ENCODE measurements around the gene SPEF2. TPM values are rescaled to one million over a fixed set of nuclear protein-coding genes. Genes with fewer than 3 reads are reported as not detected.

Gene SPEF2
- total RNA-seq, 1 donor from 2014 or later, result 9.9 TPM

DNA sequence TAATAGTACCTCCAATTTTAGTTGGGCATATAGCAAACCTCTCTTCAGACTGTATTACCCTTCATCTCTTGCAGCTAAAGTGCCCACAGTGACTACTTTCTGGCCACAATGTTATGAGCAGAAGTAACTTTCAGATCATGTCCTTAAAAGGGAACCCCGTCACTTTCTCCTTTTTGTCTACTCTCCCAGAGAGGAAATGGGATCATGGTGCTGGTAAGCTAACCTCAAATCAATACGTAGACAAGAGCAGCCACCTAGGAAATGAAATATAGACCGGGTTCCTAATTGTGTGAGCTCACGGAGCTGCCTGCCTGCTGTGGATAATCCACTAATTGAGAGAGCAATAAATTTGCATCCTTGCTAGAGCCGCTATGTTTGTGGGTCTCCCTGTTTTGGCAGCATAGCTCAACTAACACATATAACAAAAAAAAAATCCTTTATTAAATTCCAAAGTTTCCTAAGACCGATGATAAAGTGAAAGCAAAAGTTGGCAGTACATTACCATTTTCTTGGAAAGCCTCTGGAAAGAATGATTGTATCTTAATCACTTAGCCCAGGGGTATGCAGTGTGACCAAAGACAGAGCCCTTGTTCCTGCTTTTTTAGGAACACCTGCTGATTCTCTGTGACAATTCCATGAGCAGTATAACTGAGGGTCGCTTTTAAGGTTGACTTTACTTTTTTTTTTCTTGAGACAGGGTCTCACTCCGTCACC, 233.5 kb downstream of the SPEF2 start:
- H3K4me3 ChIP-seq, result peak overlapping the region; percentile 23
- no peaks in the 10 kb centered on the region for H3K36me3 ChIP-seq
- DNase-seq, result no peak
- H3K27me3 ChIP-seq, result no peaks in the 10 kb centered on the region
- TF ChIP-seq, protein P1, sequence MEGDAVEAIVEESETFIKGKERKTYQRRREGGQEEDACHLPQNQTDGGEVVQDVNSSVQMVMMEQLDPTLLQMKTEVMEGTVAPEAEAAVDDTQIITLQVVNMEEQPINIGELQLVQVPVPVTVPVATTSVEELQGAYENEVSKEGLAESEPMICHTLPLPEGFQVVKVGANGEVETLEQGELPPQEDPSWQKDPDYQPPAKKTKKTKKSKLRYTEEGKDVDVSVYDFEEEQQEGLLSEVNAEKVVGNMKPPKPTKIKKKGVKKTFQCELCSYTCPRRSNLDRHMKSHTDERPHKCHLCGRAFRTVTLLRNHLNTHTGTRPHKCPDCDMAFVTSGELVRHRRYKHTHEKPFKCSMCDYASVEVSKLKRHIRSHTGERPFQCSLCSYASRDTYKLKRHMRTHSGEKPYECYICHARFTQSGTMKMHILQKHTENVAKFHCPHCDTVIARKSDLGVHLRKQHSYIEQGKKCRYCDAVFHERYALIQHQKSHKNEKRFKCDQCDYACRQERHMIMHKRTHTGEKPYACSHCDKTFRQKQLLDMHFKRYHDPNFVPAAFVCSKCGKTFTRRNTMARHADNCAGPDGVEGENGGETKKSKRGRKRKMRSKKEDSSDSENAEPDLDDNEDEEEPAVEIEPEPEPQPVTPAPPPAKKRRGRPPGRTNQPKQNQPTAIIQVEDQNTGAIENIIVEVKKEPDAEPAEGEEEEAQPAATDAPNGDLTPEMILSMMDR (IDR thresholded peaks at IDR 0.05), result no peak
- intact Hi-C loops (cut with DNase I), result no loop called here
- peak overlapping the region; percentile 32 for H3K27ac ChIP-seq
- ATAC-seq, result no peak
- peaks cover 3% of the 10 kb centered on the region for H3K4me1 ChIP-seq
- no peaks in the 10 kb centered on the region for H3K9me3 ChIP-seq

DNA sequence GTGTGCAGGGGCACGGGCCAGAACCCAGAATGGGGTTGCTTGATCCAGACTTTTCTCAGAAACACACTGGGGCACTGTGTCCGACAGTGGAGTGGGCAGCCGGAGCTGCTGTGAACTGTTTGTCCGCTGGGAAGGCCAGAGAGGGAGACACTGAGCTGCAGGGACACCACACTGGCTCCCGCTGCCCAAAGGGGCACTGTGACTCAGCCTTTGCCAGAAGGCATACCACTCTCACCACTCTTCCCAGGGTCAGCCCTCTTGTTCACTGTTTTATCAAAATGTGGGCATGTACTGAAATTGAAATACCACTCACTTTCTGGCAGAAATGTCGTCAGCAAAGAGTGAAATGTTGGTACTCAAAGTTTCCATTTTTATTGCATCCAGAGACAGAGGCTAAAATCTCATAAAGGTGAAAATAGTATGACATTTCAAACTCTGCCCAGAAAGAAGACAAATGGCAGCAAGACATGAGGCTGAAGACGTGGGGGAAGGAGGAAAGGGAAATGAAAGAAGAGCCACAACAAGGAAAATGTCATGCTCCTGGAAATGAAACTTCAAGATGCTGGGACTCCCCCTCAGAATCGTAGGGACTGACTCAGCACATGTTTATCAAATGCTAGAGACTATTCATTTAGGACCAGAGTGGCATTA, 234.5 kb downstream of the SPEF2 start:
- H3K9me3 ChIP-seq, result no peaks in the 10 kb centered on the region
- H3K27me3 ChIP-seq, result no peaks in the 10 kb centered on the region
- no peak overlapping the region for H3K4me3 ChIP-seq
- H3K36me3 ChIP-seq, result no peaks in the 10 kb centered on the region
- DNase-seq, result no peak
- TF ChIP-seq, protein P1 (IDR thresholded peaks at IDR 0.05), result no peak
- peak; percentile 42 for ATAC-seq
- H3K4me1 ChIP-seq, result peaks cover 3% of the 10 kb centered on the region
- intact Hi-C loops (cut with DNase I), result no loop called here
- H3K27ac ChIP-seq, result no peak overlapping the region

DNA sequence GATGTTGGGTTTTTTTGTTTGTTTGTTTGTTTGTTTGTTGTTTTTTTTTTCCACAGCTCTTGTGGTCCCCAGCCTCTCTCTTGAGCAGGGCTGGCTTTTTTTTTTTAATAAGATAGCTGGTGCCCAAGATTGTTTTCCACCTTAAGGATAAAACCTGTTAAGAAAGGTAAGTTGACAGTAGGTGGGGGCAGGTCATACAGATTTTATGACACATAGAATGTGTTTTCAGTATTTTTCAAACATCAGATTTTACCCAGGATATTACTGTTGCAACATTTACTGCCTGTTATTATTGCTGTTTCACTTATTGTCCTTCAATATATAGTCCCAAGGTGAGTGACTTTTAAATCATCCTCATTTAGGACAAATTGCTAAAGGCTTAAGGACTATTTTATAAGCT, 235.1 kb downstream of the SPEF2 start:
- TF ChIP-seq, protein P1 (IDR thresholded peaks at IDR 0.05), result no peak
- H3K27ac ChIP-seq, result peak overlapping the region; percentile 43
- no peaks in the 10 kb centered on the region for H3K27me3 ChIP-seq
- H3K4me1 ChIP-seq, result peaks cover 3% of the 10 kb centered on the region
- H3K4me3 ChIP-seq, result no peak overlapping the region
- no peaks in the 10 kb centered on the region for H3K36me3 ChIP-seq
- DNase-seq (no peak), ATAC-seq (no peak)
- H3K9me3 ChIP-seq, result no peaks in the 10 kb centered on the region
- intact Hi-C loops (cut with DNase I), result no loop called here

DNA sequence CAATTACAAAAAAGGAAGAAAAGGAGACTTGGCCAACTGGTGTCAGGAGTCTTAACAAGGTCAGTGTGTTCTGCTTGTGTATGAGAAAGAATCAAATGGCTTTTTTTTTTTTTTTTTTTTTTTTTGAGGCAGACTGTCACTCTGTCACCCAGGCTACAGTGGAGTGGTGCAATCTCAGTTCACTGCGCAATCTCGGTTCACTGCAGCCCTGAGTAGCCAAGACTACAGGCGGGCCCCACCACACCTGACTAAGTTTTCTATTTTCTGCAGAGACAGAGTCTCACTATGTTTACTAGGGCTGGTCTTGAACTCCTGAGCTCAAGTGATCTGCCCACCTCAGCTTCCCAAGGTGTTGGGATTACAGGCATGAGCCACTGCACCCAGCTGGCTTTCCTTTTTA, 236.0 kb downstream of the SPEF2 start:
- ATAC-seq, result peak; percentile 68
- Histone ChIP-seq H3K4me3 (no peak overlapping the region), H3K9me3 (no peaks in the 10 kb centered on the region), H3K27me3 (no peaks in the 10 kb centered on the region), H3K4me1 (peaks cover 3% of the 10 kb centered on the region), H3K36me3 (no peaks in the 10 kb centered on the region), H3K27ac (peak overlapping the region; percentile 67)
- no peak for DNase-seq
- TF ChIP-seq, protein P1 (IDR thresholded peaks at IDR 0.05), result no peak
- intact Hi-C loops (cut with DNase I), result no loop called here

DNA sequence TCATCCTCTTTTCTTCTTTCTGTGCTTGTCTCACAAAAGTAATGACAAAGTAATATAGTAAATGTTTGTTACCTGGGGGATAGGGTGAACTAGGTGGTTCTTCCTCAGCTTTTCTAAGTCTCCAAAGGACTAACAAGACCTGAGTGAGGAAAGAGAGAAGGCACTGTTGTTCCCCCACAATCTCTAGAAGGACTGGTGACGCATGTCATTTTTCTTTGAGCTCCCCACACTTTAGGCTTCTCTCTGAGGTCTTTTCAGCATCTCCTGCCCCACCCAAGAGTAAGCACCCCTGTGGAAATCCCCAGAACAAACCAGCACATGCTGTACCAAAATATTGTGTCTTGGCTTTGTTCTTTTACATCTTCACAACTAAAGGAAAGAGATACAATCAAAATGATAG, 236.6 kb downstream of the SPEF2 start:
- ATAC-seq, result peak; percentile 44
- H3K27ac ChIP-seq, result peak overlapping the region; percentile 67
- no peaks in the 10 kb centered on the region for H3K36me3 ChIP-seq
- H3K27me3 ChIP-seq, result no peaks in the 10 kb centered on the region
- peaks cover 3% of the 10 kb centered on the region for H3K4me1 ChIP-seq
- intact Hi-C loops (cut with DNase I), result no loop called here
- H3K9me3 ChIP-seq, result no peaks in the 10 kb centered on the region
- DNase-seq, result no peak
- TF ChIP-seq, protein P1 (IDR thresholded peaks at IDR 0.05), result no peak
- H3K4me3 ChIP-seq, result no peak overlapping the region

Measured in upper lobe of right lung (tissue), 1 donor.